ENCODE data around the gene MYOD1. TPM values are rescaled to one million over a fixed set of nuclear protein-coding genes. Genes with fewer than 3 reads are reported as not detected.

MYOD1 gene
- total RNA-seq, 4 donors from 2014 or later = not detected

GRCh38 chr11:17762309-17762974 is 43.1 kb downstream of the MYOD1 start:
- H3K36me3 ChIP-seq = no peaks in the 10 kb centered on the region
- WGBS, 2 donors (ENCODE audit: low coverage in 1 of 2) = 85% methylated on average over 17 of the region's 17 CpGs; no CpG with 5 or more reads in 1 of the 2 donors
- H3K4me1 ChIP-seq = no peaks in the 10 kb centered on the region
- H3K27ac ChIP-seq = no peak overlapping the region
- intact Hi-C loops (cut with DNase I; ENCODE audit: low total_unique reads) = no loop called here
- H3K4me3 ChIP-seq = no peak overlapping the region
- TF ChIP-seq CTCF (IDR thresholded peaks at IDR 0.05) (no peak), POLR2AphosphoS5 (IDR thresholded peaks at IDR 0.05) (no peak), POLR2A (IDR thresholded peaks at IDR 0.05) (no peak), EP300 (IDR thresholded peaks at IDR 0.05; ENCODE audit: low read depth) (no peak)
- no peaks in the 10 kb centered on the region for H3K27me3 ChIP-seq
- no peak for DNase-seq
- in situ Hi-C loops (cut with MboI; ENCODE audit: low pct_ligation_motif_present in 1 of 4, low pct_unique_long_range_greater_than_20kb in 1 of 4, low sequenced_read_pairs in 3 of 4) = no loop called here
- H3K9me3 ChIP-seq = no peaks in the 10 kb centered on the region

- H3K4me3 ChIP-seq = no peak overlapping the region
- no peaks in the 10 kb centered on the region for H3K9me3 ChIP-seq
- H3K27me3 ChIP-seq = no peaks in the 10 kb centered on the region
- no peak overlapping the region for H3K27ac ChIP-seq
- no peaks in the 10 kb centered on the region for H3K36me3 ChIP-seq
- in situ Hi-C loops (cut with MboI; ENCODE audit: low pct_ligation_motif_present in 1 of 4, low pct_unique_long_range_greater_than_20kb in 1 of 4, low sequenced_read_pairs in 3 of 4) = no loop called here
- no peak for TF ChIP-seq POLR2A (IDR thresholded peaks at IDR 0.05)
- TF ChIP-seq EP300 (IDR thresholded peaks at IDR 0.05; ENCODE audit: low read depth) = no peak
- no peak for TF ChIP-seq CTCF (IDR thresholded peaks at IDR 0.05)
- no peak for TF ChIP-seq POLR2AphosphoS5 (IDR thresholded peaks at IDR 0.05)
- DNase-seq = no peak
- 84% methylated on average over 7 of the region's 7 CpGs; no CpG with 5 or more reads in 1 of the 2 donors for WGBS, 2 donors (ENCODE audit: low coverage in 1 of 2)
- intact Hi-C loops (cut with DNase I; ENCODE audit: low total_unique reads) = no loop called here
- H3K4me1 ChIP-seq = no peaks in the 10 kb centered on the region
Measured at GRCh38 chr11:17763244-17763643, 43.9 kb downstream of the MYOD1 start.

- H3K4me1 ChIP-seq = no peaks in the 10 kb centered on the region
- 62% methylated on average over 3 of the region's 3 CpGs; no CpG with 5 or more reads in 1 of the 2 donors for WGBS, 2 donors (ENCODE audit: low coverage in 1 of 2)
- intact Hi-C loops (cut with DNase I; ENCODE audit: low total_unique reads) (no loop called here), in situ Hi-C loops (cut with MboI; ENCODE audit: low pct_ligation_motif_present in 1 of 4, low pct_unique_long_range_greater_than_20kb in 1 of 4, low sequenced_read_pairs in 3 of 4) (no loop called here)
- no peak for DNase-seq
- H3K27ac ChIP-seq = no peak overlapping the region
- no peaks in the 10 kb centered on the region for H3K27me3 ChIP-seq
- H3K36me3 ChIP-seq = no peaks in the 10 kb centered on the region
- TF ChIP-seq EP300 (IDR thresholded peaks at IDR 0.05; ENCODE audit: low read depth) = no peak
- TF ChIP-seq CTCF (IDR thresholded peaks at IDR 0.05) = no peak
- no peak for TF ChIP-seq POLR2A (IDR thresholded peaks at IDR 0.05)
- TF ChIP-seq POLR2AphosphoS5 (IDR thresholded peaks at IDR 0.05) = no peak
- no peaks in the 10 kb centered on the region for H3K9me3 ChIP-seq
- H3K4me3 ChIP-seq = no peak overlapping the region
Measured at GRCh38 chr11:17763703-17764102, 44.3 kb downstream of the MYOD1 start.

GRCh38 chr11:17764446-17765218 is 45.3 kb downstream of the MYOD1 start:
- in situ Hi-C loops (cut with MboI; ENCODE audit: low pct_ligation_motif_present in 1 of 4, low pct_unique_long_range_greater_than_20kb in 1 of 4, low sequenced_read_pairs in 3 of 4) = no loop called here

More at GRCh38 chr11:17764446-17765218, 45.3 kb downstream of the MYOD1 start:
- no peaks in the 10 kb centered on the region for H3K9me3 ChIP-seq
- intact Hi-C loops (cut with DNase I; ENCODE audit: low total_unique reads) = no loop called here
- no peak for DNase-seq
- H3K4me3 ChIP-seq = no peak overlapping the region
- WGBS, 2 donors (ENCODE audit: low coverage in 1 of 2) = 74 to 100% methylated on average over 2 to 19 of the region's 19 CpGs
- no peaks in the 10 kb centered on the region for H3K36me3 ChIP-seq
- no peaks in the 10 kb centered on the region for H3K27me3 ChIP-seq
- peaks cover 0 to 1% (median under 1%) of the 10 kb centered on the region in 4 donors for H3K4me1 ChIP-seq
- no peak overlapping the region for H3K27ac ChIP-seq
- TF ChIP-seq CTCF (IDR thresholded peaks at IDR 0.05) = no peak
- TF ChIP-seq POLR2A (IDR thresholded peaks at IDR 0.05) = no peak
- TF ChIP-seq EP300 (IDR thresholded peaks at IDR 0.05; ENCODE audit: low read depth) = no peak
- TF ChIP-seq POLR2AphosphoS5 (IDR thresholded peaks at IDR 0.05) = no peak

All from transverse colon (tissue), 4 donors.